IPS-15b (cell line): ENCODE measurements around the gene VAV1.
"Not testable (repeated sequence)": the region's sequence is repeated elsewhere in the genome, so short reads cannot be mapped to it uniquely, and the experiment has no call there.

ENCODE experiments used
- H3K27me3 ChIP-seq: one replicate; pipeline ENCODE4 v1.6.1; 2013; ENCODE audit warnings: low read length; ENCODE audit not compliant: control insufficient read depth, insufficient read depth
- H3K36me3 ChIP-seq: one replicate; pipeline ENCODE4 v1.6.1; 2013; ENCODE audit warnings: low read length; ENCODE audit not compliant: control insufficient read depth, insufficient read depth
- H3K4me1 ChIP-seq: one replicate; pipeline ENCODE4 v1.6.1; 2013; ENCODE audit warnings: mild to moderate bottlenecking, low read length; ENCODE audit not compliant: control insufficient read depth, insufficient read depth
- H3K4me3 ChIP-seq: one replicate; pipeline ENCODE4 v1.5.1; 2013; ENCODE audit warnings: low read depth, low read length
- H3K9ac ChIP-seq: one replicate; pipeline ENCODE4 v1.6.1; 2013; ENCODE audit warnings: low read depth, mild to moderate bottlenecking, low read length
- H3K9me3 ChIP-seq: one replicate; pipeline ENCODE4 v1.6.1; 2013; ENCODE audit warnings: mild to moderate bottlenecking, low read length; ENCODE audit not compliant: control insufficient read depth, insufficient read depth

Gene VAV1

GRCh38 chr19:6852001-6852400 is 79.5 kb downstream of the VAV1 start:
- Histone ChIP-seq H3K36me3 (no peaks in the 10 kb centered on the region), H3K4me1 (no peaks in the 10 kb centered on the region), H3K9me3 (no peaks in the 10 kb centered on the region), H3K9ac (no peak overlapping the region), H3K4me3 (no peak overlapping the region), H3K27me3 (no peaks in the 10 kb centered on the region)

GRCh38 chr19:6853868-6854267 is 81.4 kb downstream of the VAV1 start:
- Histone ChIP-seq H3K27me3 (no peaks in the 10 kb centered on the region), H3K36me3 (no peaks in the 10 kb centered on the region), H3K4me3 (no peak overlapping the region), H3K9me3 (no peaks in the 10 kb centered on the region), H3K9ac (no peak overlapping the region), H3K4me1 (no peaks in the 10 kb centered on the region)

DNA sequence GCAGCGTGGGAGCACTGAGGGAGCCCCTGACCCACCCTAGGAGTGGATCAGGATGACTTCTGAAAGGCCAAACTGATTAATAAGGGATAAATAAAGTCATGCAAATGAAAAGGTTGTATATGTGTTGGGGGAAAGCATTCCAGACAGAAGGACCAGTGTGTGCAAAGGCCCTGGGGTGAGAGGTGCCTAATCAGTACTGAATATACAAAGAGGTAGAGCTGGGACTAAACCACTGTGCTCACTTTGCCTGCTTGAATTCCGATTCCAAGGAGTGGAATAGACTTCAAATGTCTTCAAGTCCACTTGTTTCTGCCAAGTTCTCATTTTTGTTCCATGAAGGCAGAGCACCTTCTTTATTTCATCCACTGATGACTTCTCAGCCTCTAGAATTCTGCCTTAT is 82.2 kb downstream of the VAV1 start:
- Histone ChIP-seq H3K36me3 (no peaks in the 10 kb centered on the region), H3K4me1 (no peaks in the 10 kb centered on the region), H3K9ac (no peak overlapping the region), H3K9me3 (no peaks in the 10 kb centered on the region), H3K27me3 (no peaks in the 10 kb centered on the region), H3K4me3 (no peak overlapping the region)

DNA sequence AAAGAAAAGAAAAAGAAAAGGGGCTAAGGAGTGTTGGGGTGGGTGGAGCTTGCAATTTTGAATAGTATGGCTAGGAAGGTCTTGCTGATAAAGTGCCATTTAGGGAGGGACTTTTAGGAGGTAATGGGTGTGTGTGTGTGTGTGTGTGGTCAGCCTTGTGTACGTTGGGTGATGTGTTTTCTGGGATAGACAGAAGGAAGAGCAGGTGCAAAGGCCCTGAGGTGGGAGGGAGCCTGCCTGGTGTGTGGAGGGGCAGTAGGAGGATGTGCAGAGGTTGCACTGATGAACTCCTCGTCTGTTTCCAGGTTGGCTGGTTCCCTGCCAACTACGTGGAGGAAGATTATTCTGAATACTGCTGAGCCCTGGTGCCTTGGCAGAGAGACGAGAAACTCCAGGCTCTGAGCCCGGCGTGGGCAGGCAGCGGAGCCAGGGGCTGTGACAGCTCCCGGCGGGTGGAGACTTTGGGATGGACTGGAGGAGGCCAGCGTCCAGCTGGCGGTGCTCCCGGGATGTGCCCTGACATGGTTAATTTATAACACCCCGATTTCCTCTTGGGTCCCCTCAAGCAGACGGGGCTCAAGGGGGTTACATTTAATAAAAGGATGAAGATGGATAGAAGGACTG is 84.4 kb downstream of the VAV1 start:
- no peaks in the 10 kb centered on the region for H3K36me3 ChIP-seq

DNA sequence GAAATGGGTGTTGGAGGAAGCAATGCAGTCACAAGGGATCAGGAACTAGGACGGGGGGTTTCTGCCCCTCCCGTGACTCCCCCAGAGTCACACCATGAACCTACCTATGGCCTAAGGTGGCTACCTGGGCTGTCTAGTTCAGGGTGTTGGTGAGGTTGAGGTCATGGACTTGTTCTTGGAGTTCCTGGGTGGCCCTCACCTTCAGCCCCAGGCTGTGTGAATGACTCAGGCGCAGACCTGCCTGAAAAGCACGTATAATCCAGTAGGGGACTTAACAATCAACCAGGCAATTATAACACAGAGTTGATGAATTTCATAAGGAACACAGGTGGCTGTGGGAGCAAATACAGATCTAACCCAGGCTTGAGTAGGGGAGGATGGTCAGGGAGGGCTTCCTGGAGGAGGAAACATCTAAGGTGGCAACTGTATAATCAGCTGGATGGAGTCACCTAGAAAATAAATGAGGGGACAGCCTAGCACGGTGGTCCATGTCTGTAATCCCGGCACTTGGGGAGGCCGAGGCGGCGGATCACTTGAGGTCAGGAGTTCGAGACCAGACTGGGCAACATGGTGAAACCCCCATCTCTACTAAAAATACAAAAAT is 89.3 kb downstream of the VAV1 start:
- no peak overlapping the region for H3K4me3 ChIP-seq
- no peaks in the 10 kb centered on the region for H3K36me3 ChIP-seq
- H3K4me1 ChIP-seq = no peaks in the 10 kb centered on the region
- H3K9me3 ChIP-seq = no peaks in the 10 kb centered on the region
- H3K9ac ChIP-seq = no peak overlapping the region
- H3K27me3 ChIP-seq = no peaks in the 10 kb centered on the region

More for the DNA sequence above, 84.4 kb downstream of the VAV1 start:
- no peaks in the 10 kb centered on the region for H3K4me1 ChIP-seq
- no peak overlapping the region for H3K4me3 ChIP-seq
- H3K9me3 ChIP-seq = no peaks in the 10 kb centered on the region
- H3K9ac ChIP-seq = no peak overlapping the region
- no peaks in the 10 kb centered on the region for H3K27me3 ChIP-seq

DNA sequence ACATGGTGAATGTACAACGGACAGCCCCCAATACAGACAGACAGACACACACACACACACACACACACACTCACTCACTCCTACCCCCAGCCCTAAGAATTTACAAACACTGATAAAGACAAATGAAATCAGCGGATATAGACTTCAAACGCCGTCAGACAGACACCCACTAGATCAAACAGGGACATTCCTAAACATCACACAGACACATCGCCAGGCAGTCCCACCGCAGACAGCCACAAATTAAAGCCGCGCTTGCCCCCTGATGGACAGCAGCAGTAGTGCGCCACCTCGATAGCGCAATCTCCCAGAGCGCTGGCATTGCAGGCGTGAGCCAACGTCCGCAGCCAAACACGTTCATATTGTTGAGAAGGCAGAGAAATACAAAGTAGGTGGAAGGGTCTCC is 90.2 kb downstream of the VAV1 start:
- Histone ChIP-seq H3K36me3 (no peaks in the 10 kb centered on the region), H3K27me3 (no peaks in the 10 kb centered on the region), H3K4me1 (no peaks in the 10 kb centered on the region), H3K4me3 (peak overlapping the region; percentile 37), H3K9me3 (no peaks in the 10 kb centered on the region), H3K9ac (no peak overlapping the region)

DNA sequence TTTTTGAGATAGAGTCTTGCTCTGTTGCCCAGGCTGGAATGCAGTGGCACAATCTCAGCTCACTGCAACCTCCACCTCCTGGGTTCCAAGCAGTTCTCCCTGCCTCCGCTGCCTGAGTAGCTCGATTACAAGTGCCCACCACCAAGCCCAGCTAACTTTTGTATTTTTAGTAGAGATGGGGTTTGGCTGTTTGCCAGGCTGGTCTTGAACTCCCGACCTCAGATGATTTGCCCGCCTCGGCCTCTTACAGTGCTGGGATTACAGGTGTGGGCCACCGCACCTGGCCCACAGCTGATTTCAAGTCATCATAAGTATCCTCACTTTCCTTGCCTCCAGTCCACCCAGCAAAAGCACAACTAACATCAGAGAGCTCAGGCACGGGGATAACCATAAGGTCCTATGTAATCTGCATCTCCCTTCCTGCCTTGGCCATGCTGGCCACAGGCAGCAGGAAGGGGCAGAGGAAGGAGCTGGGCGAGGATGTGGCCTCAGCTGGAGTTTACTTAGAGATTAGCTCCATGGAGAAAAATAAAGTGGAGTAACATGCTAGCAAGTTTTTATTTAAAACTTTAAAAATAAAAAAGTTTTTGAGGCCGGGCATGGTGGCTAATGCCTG is 91.9 kb downstream of the VAV1 start:
- H3K9me3 ChIP-seq = no peaks in the 10 kb centered on the region
- H3K36me3 ChIP-seq = no peaks in the 10 kb centered on the region
- H3K4me3 ChIP-seq = no peak overlapping the region
- no peaks in the 10 kb centered on the region for H3K4me1 ChIP-seq
- H3K27me3 ChIP-seq = no peaks in the 10 kb centered on the region
- H3K9ac ChIP-seq = no peak overlapping the region

- H3K27me3 ChIP-seq = no peaks in the 10 kb centered on the region
Measured at GRCh38 chr19:6865849-6866248, 93.3 kb downstream of the VAV1 start.

DNA sequence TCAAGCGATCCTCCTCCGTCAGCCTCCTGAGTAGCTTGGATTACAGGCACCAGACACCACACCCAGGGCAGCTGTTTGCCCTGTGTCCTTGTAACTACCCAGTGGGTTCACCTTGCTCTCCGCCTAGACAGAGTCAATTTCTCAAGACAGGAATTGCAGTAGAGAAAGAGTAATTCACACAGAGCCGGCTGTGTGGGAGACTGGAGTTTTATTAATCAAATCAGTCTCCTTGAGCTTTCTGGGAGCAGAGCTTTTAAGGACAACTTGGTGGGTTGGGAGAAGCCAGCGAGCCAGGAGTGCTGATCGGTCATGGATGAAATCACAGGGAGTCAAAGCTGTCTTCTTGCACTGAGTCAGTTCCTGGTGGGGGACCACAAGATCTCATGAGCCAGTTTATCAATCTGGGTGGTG is 94.2 kb downstream of the VAV1 start:
- no peaks in the 10 kb centered on the region for H3K27me3 ChIP-seq
- no peak overlapping the region for H3K9ac ChIP-seq
- H3K36me3 ChIP-seq = no peaks in the 10 kb centered on the region
- H3K4me3 ChIP-seq = no peak overlapping the region
- no peaks in the 10 kb centered on the region for H3K4me1 ChIP-seq
- no peaks in the 10 kb centered on the region for H3K9me3 ChIP-seq

More at GRCh38 chr19:6865849-6866248, 93.3 kb downstream of the VAV1 start:
- Histone ChIP-seq H3K9ac (no peak overlapping the region), H3K36me3 (no peaks in the 10 kb centered on the region), H3K4me3 (no peak overlapping the region), H3K4me1 (no peaks in the 10 kb centered on the region), H3K9me3 (no peaks in the 10 kb centered on the region)

DNA sequence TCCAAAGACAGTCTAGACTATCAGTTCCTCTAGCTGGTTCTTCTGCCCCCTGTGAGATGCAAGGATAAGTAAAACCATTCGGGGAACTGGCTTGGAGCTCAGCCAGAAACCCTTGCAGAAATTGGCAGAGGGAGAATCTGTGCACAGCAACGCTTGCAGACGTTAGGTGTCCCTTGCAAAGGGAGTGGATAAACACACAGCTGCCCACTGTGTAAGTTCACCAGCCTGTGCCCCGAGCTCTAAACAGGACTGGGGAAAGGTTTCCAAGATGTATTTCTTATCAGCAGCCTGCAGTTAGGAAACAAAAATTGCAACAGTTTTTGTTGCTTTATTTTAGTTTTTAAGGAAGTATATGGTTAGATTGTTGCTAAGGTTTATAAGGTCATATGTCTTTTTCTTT is 95.8 kb downstream of the VAV1 start:
- no peaks in the 10 kb centered on the region for H3K36me3 ChIP-seq
- H3K9ac ChIP-seq = no peak overlapping the region
- H3K4me3 ChIP-seq = no peak overlapping the region
- no peaks in the 10 kb centered on the region for H3K9me3 ChIP-seq
- H3K4me1 ChIP-seq = no peaks in the 10 kb centered on the region
- no peaks in the 10 kb centered on the region for H3K27me3 ChIP-seq

- not testable (repeated sequence) for H3K4me3 ChIP-seq, H3K36me3 ChIP-seq, H3K9ac ChIP-seq, H3K9me3 ChIP-seq, H3K27me3 ChIP-seq, H3K4me1 ChIP-seq
Measured at GRCh38 chr19:6869151-6869882, 96.8 kb downstream of the VAV1 start.
